ENCODE measurements around the gene ZXDC. TPM values are rescaled to one million over a fixed set of nuclear protein-coding genes. Genes with fewer than 3 reads are reported as not detected.

The ZXDC gene
- total RNA-seq, 4 donors from 2014 or later: 40.5 to 97.5 (median 61.2) TPM

DNA sequence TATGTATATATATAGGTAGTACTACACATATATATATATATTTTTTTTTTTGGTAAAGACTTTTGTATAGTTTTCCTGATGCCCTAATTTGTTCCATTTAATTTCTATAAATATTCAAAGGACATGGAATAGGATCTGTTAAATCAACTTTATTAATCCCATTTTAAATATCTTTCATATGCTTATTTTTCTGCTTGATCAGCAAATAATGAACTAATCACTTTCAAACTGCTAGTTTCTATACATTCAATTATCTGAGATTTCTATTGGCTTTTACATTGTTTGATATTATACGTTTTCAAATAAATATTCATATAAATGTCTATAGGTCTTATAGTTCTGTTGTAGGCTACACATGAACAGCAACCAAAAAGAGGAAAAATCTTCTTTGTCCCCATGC, 21.7 kb downstream of the ZXDC start:
- H3K4me3 ChIP-seq: no peak overlapping the region
- no peaks in the 10 kb centered on the region for H3K27me3 ChIP-seq
- no peak overlapping the region for H3K27ac ChIP-seq
- peaks cover 84% of the 10 kb centered on the region for H3K36me3 ChIP-seq
- TF ChIP-seq POLR2A (IDR thresholded peaks at IDR 0.05) (no peak), POLR2AphosphoS5 (IDR thresholded peaks at IDR 0.05) (no peak), EP300 (IDR thresholded peaks at IDR 0.05) (no peak)
- TF ChIP-seq, protein P1, sequence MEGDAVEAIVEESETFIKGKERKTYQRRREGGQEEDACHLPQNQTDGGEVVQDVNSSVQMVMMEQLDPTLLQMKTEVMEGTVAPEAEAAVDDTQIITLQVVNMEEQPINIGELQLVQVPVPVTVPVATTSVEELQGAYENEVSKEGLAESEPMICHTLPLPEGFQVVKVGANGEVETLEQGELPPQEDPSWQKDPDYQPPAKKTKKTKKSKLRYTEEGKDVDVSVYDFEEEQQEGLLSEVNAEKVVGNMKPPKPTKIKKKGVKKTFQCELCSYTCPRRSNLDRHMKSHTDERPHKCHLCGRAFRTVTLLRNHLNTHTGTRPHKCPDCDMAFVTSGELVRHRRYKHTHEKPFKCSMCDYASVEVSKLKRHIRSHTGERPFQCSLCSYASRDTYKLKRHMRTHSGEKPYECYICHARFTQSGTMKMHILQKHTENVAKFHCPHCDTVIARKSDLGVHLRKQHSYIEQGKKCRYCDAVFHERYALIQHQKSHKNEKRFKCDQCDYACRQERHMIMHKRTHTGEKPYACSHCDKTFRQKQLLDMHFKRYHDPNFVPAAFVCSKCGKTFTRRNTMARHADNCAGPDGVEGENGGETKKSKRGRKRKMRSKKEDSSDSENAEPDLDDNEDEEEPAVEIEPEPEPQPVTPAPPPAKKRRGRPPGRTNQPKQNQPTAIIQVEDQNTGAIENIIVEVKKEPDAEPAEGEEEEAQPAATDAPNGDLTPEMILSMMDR (IDR thresholded peaks at IDR 0.05): no peak
- no peaks in the 10 kb centered on the region for H3K4me1 ChIP-seq
- DNase-seq (ENCODE audit: low spot score in 2 of 2): no peak
- WGBS: 87% methylated on average over 1 of the region's 1 CpG
- H3K9me3 ChIP-seq: no peaks in the 10 kb centered on the region

DNA sequence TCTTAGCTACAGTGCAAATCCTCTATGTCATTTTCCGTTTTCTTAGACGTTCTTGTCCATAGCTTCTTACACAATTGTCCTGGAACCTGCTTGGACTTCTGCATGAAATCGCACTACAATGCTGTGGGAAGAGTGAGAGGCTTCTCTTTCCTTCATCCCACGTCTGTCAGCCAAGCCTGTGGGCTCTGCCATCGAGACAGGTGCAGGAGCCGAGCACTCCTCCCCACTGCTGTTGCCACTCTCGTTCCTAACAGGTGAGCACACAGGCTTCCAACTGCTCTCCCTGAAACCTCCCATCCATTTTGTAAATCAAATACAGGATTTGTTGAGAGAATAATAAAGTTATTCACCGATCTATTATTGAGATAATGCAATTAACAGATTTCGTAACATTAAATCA, 23.5 kb downstream of the ZXDC start:
- no peaks in the 10 kb centered on the region for H3K4me1 ChIP-seq
- H3K4me3 ChIP-seq: no peak overlapping the region
- TF ChIP-seq, protein P1 (IDR thresholded peaks at IDR 0.05): no peak
- TF ChIP-seq POLR2A (IDR thresholded peaks at IDR 0.05) (no peak), EP300 (IDR thresholded peaks at IDR 0.05) (no peak), POLR2AphosphoS5 (IDR thresholded peaks at IDR 0.05) (no peak)
- no peak for DNase-seq (ENCODE audit: low spot score in 2 of 2)
- H3K27ac ChIP-seq: no peak overlapping the region
- 91% methylated on average over 9 of the region's 9 CpGs for whole genome bisulfite sequencing
- H3K36me3 ChIP-seq: peaks cover 83% of the 10 kb centered on the region
- H3K9me3 ChIP-seq: no peaks in the 10 kb centered on the region
- no peaks in the 10 kb centered on the region for H3K27me3 ChIP-seq

DNA sequence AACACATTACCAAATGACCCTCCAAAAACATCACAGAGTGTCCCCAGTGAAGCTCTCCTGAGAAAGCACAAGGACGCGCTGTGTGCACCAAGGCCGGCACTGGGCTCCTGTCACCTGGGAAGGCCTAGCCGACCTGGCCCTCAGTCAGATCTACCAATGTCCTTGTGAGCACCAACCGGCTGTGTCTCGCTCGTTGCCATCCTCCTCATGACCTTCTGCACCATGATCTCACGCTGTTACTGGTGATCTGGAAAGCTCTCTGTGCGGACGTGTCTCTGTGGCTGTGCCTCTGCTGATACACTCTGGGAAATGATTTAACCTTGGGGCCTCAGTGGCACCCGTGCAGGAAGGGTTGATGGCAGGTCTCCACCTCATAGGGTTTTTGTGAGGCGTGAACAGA, 24.2 kb downstream of the ZXDC start:
- Histone ChIP-seq H3K4me3 (no peak overlapping the region), H3K9me3 (no peaks in the 10 kb centered on the region), H3K36me3 (peaks cover 76% of the 10 kb centered on the region), H3K27ac (no peak overlapping the region), H3K4me1 (no peaks in the 10 kb centered on the region), H3K27me3 (no peaks in the 10 kb centered on the region)
- WGBS: 93% methylated on average over 11 of the region's 12 CpGs
- no peak for DNase-seq (ENCODE audit: low spot score in 2 of 2)
- TF ChIP-seq POLR2A (IDR thresholded peaks at IDR 0.05): no peak
- TF ChIP-seq POLR2AphosphoS5 (IDR thresholded peaks at IDR 0.05): no peak
- TF ChIP-seq EP300 (IDR thresholded peaks at IDR 0.05): no peak
- TF ChIP-seq, protein P1 (IDR thresholded peaks at IDR 0.05): no peak

DNA sequence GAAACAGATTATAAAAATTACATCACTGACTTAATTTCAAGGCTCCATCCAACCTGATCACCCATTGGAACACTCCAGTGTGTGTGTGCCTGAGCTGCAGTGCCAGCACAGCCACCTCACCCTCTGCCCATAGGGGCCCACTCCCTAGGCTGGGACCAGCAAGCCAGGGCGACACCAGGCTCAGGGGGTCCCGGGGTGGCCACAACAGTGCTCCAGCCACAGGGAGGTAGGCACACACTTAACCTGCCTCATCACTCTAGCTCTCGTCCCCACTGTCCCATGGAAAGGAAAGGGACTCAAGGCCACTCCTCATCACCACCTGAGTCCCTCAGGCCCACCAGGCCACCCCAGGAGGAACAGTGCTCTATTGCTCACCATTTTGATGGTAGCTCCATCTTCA, 24.9 kb downstream of the ZXDC start:
- H3K4me3 ChIP-seq: no peak overlapping the region
- no peak overlapping the region for H3K27ac ChIP-seq
- no peak for DNase-seq (ENCODE audit: low spot score in 2 of 2)
- WGBS: 91% methylated on average over 3 of the region's 3 CpGs
- H3K9me3 ChIP-seq: no peaks in the 10 kb centered on the region
- TF ChIP-seq, protein P1 (IDR thresholded peaks at IDR 0.05): no peak
- no peak for TF ChIP-seq POLR2A (IDR thresholded peaks at IDR 0.05)
- no peak for TF ChIP-seq EP300 (IDR thresholded peaks at IDR 0.05)
- TF ChIP-seq POLR2AphosphoS5 (IDR thresholded peaks at IDR 0.05): no peak
- no peaks in the 10 kb centered on the region for H3K27me3 ChIP-seq
- no peaks in the 10 kb centered on the region for H3K4me1 ChIP-seq
- H3K36me3 ChIP-seq: peaks cover 69% of the 10 kb centered on the region

DNA sequence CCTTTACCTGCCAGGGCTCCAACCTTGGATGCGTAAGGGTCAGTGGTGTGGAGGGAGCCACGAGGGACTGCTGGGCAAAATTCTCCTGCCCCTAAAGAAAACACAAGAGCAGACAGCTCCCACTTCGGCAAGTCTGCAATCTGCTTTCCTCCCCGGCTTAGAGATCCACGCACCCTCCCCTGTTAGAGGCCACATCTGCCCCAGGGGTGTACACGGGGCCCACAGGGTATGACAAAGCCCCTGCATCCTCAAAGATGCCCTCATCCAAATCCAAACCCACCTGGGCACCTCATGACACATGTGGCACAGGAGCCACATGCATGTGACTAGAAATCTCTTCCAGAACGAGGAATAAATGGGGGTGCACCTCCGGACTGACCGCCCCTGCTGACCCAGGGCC, 25.5 kb downstream of the ZXDC start:
- Histone ChIP-seq H3K4me1 (no peaks in the 10 kb centered on the region), H3K27me3 (no peaks in the 10 kb centered on the region), H3K27ac (no peak overlapping the region), H3K36me3 (peaks cover 70% of the 10 kb centered on the region), H3K4me3 (no peak overlapping the region), H3K9me3 (no peaks in the 10 kb centered on the region)
- TF ChIP-seq, protein P1 (IDR thresholded peaks at IDR 0.05): no peak
- TF ChIP-seq EP300 (IDR thresholded peaks at IDR 0.05) (no peak), POLR2AphosphoS5 (IDR thresholded peaks at IDR 0.05) (no peak), POLR2A (IDR thresholded peaks at IDR 0.05) (no peak)
- DNase-seq (ENCODE audit: low spot score in 2 of 2): no peak
- 70% methylated on average over 9 of the region's 9 CpGs for WGBS

Measured in suprapubic skin (tissue), 4 donors.